ENCODE data around the gene PTP4A2.
"Not testable (repeated sequence)": the region's sequence is repeated elsewhere in the genome, so short reads cannot be mapped to it uniquely, and the experiment has no call there.

PTP4A2 gene

GRCh38 chr1:31924839-31925238 lies 13.3 kb downstream of the PTP4A2 start:
- DNase-seq (ENCODE audit: low spot score): no peak

- DNase-seq (ENCODE audit: low spot score): peak; percentile 77
Measured at GRCh38 chr1:31923901-31924535, 14.2 kb downstream of the PTP4A2 start.

- DNase-seq (ENCODE audit: low spot score): no peak
Measured at GRCh38 chr1:31920956-31921355, 17.2 kb downstream of the PTP4A2 start.

GRCh38 chr1:31919591-31919990 lies 18.6 kb downstream of the PTP4A2 start:
- DNase-seq (ENCODE audit: low spot score): no peak

GRCh38 chr1:31915438-31915837 lies 22.7 kb downstream of the PTP4A2 start:
- no peak for DNase-seq (ENCODE audit: low spot score)

GRCh38 chr1:31913968-31914367 lies 24.2 kb downstream of the PTP4A2 start:
- no peak for DNase-seq (ENCODE audit: low spot score)

- no peak for DNase-seq (ENCODE audit: low spot score)
Measured at GRCh38 chr1:31912839-31913239, 25.3 kb downstream of the PTP4A2 start.

GRCh38 chr1:31911994-31912780 lies 26.0 kb downstream of the PTP4A2 start:
- DNase-seq (ENCODE audit: low spot score): no peak

GRCh38 chr1:31910933-31911332 lies 27.2 kb downstream of the PTP4A2 start:
- DNase-seq (ENCODE audit: low spot score): no peak

GRCh38 chr1:31909691-31910090 lies 28.5 kb downstream of the PTP4A2 start:
- no peak for DNase-seq (ENCODE audit: low spot score)

- DNase-seq (ENCODE audit: low spot score): no peak
Measured at GRCh38 chr1:31906557-31906956, 31.6 kb downstream of the PTP4A2 start.

GRCh38 chr1:31905681-31906080 lies 32.5 kb downstream of the PTP4A2 start:
- no peak for DNase-seq (ENCODE audit: low spot score)

GRCh38 chr1:31905093-31905509 lies 33.1 kb downstream of the PTP4A2 start:
- DNase-seq (ENCODE audit: low spot score): no peak

GRCh38 chr1:31904339-31905092 lies 33.7 kb downstream of the PTP4A2 start:
- no peak for DNase-seq (ENCODE audit: low spot score)

GRCh38 chr1:31902510-31902860 lies 35.7 kb downstream of the PTP4A2 start:
- DNase-seq (ENCODE audit: low spot score): no peak

- DNase-seq (ENCODE audit: low spot score): no peak
Measured at GRCh38 chr1:31901838-31902509, 36.2 kb downstream of the PTP4A2 start.

GRCh38 chr1:31900790-31901189 lies 37.4 kb downstream of the PTP4A2 start:
- DNase-seq (ENCODE audit: low spot score): no peak

GRCh38 chr1:31897526-31898100 lies 40.6 kb downstream of the PTP4A2 start:
- DNase-seq (ENCODE audit: low spot score): no peak

- not testable (repeated sequence) for DNase-seq (ENCODE audit: low spot score)
Measured at GRCh38 chr1:31895474-31896198, 42.5 kb downstream of the PTP4A2 start.

GRCh38 chr1:31891280-31891679 lies 46.9 kb downstream of the PTP4A2 start:
- DNase-seq (ENCODE audit: low spot score): no peak

GRCh38 chr1:31888291-31888690 lies 49.9 kb downstream of the PTP4A2 start:
- DNase-seq (ENCODE audit: low spot score): no peak

All from COLO829 (cell line).